GM13976 (cell line): ENCODE results near the gene KLF4.
"Not testable (repeated sequence)": the region's sequence is repeated elsewhere in the genome, so short reads cannot be mapped to it uniquely, and the experiment has no call there.

Experiments
- DNase-seq: peaks from one replicate; pipeline ENCODE4 v3.0.0; 2012; ENCODE audit warnings: low spot score
- in situ Hi-C: fragments of 300-500 bp; cut with MboI; formaldehyde crosslinking; loops from one replicate; pipeline ENCODE4 v1.12.0; 2022; ENCODE audit warnings: low sequenced_read_pairs, mixed read lengths, inconsistent platforms; ENCODE audit not compliant: unreplicated experiment
- TF ChIP-seq, protein P1 (sequence below): IDR thresholded peaks from 2 replicates; pipeline ENCODE4 v1.5.1; 2012; ENCODE audit warnings: borderline replicate concordance, mild to moderate bottlenecking; ENCODE audit not compliant: insufficient read depth; ENCODE audit errors: extremely low read depth, missing control alignments, control extremely low read depth

KLF4 gene

GRCh38 chr9:107496976-107497375 lies 7.4 kb upstream of the KLF4 start:
- no peak for DNase-seq
- TF ChIP-seq, protein P1, sequence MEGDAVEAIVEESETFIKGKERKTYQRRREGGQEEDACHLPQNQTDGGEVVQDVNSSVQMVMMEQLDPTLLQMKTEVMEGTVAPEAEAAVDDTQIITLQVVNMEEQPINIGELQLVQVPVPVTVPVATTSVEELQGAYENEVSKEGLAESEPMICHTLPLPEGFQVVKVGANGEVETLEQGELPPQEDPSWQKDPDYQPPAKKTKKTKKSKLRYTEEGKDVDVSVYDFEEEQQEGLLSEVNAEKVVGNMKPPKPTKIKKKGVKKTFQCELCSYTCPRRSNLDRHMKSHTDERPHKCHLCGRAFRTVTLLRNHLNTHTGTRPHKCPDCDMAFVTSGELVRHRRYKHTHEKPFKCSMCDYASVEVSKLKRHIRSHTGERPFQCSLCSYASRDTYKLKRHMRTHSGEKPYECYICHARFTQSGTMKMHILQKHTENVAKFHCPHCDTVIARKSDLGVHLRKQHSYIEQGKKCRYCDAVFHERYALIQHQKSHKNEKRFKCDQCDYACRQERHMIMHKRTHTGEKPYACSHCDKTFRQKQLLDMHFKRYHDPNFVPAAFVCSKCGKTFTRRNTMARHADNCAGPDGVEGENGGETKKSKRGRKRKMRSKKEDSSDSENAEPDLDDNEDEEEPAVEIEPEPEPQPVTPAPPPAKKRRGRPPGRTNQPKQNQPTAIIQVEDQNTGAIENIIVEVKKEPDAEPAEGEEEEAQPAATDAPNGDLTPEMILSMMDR, result no peak
- in situ Hi-C loops, result loop anchor here (25.0 kb wide), 1 partner anchor 765 kb away; no protein-coding TSS in a partner anchor

DNA sequence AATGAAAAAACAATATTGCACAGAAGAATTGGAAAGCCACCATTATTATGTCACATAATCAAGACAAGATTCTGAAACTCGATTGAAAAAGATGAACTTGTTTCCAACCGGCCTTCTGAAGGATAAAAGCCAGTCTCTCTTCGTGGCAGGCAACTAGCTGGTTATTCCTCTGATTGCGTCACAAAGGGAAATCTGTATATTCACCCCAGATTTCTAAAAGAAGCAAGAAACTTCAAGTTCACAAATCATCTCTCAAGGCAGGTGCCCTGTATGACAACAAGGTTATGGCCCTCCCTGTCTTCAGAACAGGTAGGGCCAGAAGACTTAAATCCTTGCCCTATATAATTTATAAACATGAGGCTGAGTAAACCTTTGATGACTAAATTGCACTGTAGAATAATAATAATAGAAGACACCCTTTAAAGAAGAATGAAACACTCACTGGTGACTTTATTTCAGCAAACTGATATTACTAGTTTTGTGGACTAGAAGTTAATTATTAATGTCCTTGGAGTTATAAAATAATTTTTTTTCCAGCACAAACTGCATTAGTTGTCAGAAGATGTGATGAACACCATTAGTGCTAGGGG lies 2.9 kb upstream of the KLF4 start:
- in situ Hi-C loops, result loop anchor here (25.0 kb wide), 1 partner anchor 770 kb away; no protein-coding TSS in a partner anchor
- DNase-seq, result no peak
- TF ChIP-seq, protein P1, result no peak

DNA sequence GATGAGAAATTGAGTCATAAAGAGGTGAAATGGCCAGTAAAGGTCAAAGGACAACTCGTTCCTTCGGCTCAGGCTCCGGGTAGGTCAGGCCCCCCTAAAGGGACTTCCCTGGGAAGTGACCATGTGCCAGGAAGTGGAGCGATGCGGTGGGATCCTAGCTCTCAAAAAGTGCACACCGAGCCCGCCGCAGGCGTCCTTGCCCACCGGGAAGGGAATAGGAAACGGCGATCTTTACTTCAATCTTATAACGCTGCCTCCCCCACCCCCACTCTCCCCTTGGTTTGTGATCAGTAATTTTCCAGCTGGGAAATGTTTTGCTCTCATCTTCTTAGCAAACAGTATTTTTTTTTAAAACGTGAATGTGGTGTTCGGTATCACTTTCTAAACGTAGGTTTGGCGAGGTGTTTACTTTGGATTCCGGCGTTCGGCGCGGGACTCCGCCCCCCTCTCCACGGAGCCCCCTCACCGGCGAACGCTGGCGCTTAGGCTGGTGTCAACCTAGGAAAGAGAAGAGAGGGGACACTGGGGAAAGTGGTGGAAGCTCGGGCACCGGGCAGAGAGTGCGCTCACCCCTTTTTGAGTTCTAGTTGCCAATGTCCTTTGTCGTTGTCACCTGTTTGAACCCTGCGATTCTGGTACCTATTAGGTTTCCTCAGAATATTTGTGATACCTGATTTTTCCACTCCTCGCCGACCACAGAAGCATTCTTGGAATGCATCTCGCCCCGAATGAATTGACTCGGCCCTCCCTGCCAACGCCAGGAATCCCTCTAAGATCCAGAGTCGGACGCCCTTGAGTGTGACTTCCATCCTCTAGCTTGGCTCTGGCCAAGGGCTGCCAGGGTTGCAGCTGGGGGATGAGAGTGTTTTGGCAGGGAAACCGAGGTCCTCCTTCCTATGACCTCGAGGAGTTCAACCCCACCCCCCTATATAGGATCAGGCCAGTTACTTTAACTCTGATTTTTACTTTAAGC lies 1.8 kb upstream of the KLF4 start:
- TF ChIP-seq, protein P1, result no peak
- no peak for DNase-seq
- in situ Hi-C loops, result loop anchor here (25.0 kb wide), 1 partner anchor 771 kb away; no protein-coding TSS in a partner anchor

DNA sequence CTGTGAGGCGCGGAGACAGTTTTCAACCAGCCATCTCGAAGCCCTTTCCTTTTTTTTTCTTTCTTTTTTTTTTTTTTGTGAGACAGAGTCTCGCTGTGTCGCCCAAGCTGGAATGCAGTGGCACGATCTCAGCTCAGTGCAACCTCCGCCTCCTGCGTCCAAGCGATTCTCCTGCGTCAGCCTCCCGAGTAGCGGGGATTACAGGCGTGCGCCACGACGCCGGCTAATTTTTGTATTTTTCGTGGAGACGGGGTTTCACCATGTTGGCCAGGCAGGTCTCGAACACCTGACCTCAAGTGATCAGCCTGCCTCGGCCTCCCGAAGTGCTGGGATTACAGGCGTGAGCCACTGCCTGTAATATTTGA lies 1.0 kb upstream of the KLF4 start:
- in situ Hi-C loops, result loop anchor here (25.0 kb wide), 1 partner anchor 772 kb away; no protein-coding TSS in a partner anchor
- DNase-seq, result not testable (repeated sequence)

GRCh38 chr9:107489144-107489673 lies 360 bp downstream of the KLF4 start:
- DNase-seq, result peak; percentile 45
- in situ Hi-C loops, result loop anchor here (25.0 kb wide), 1 partner anchor 773 kb away; no protein-coding TSS in a partner anchor
- TF ChIP-seq, protein P1, result no peak

GRCh38 chr9:107488375-107489143 lies 1.0 kb downstream of the KLF4 start:
- TF ChIP-seq, protein P1, result no peak
- in situ Hi-C loops, result loop anchor here (25.0 kb wide), 1 partner anchor 774 kb away; no protein-coding TSS in a partner anchor
- peak; percentile 48 for DNase-seq
